Measurements from ENCODE around the gene NXPH1. TPM values are rescaled to one million over a fixed set of nuclear protein-coding genes. Genes with fewer than 3 reads are reported as not detected.

The NXPH1 gene
- polyA plus RNA-seq, 1 experiment, result not detected

DNA sequence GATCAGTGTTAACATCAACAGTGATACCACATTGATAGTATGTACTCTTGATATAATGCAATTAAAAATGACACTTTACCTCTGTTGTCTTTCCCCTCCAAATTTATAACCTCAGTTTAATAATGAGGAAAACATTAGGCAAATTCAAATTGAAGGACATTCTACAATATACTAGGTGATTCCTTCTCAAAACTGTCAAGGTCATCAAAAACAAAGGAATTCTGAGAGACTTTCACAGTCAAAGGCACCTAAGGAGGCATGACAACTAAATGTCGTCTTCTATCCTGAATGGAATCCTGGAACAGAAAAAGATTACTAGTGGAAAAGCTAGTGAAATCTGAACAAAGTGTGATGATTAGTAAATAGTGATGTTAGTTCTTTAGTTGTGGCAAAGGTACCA, 22.3 kb upstream of the NXPH1 start:
- ChIA-PET POLR2A (no interaction called here), CTCF (interaction anchor here (0.6 kb wide), 1 partner anchor 24 kb away, joined by 3 read pairs; no protein-coding TSS in a partner anchor)
- Histone ChIP-seq H3K36me3 (ENCODE audit: control insufficient read depth, insufficient read depth, low read length) (no peaks in the 10 kb centered on the region), H3K4me3 (ENCODE audit: low read depth, low read length) (no peak overlapping the region), H3K27me3 (ENCODE audit: control insufficient read depth, insufficient read depth, low read length) (no peaks in the 10 kb centered on the region)
- TF ChIP-seq CTCF (IDR thresholded peaks at IDR 0.05; ENCODE audit: insufficient read depth, low read depth, low read length), result no peak
- DNase-seq (ENCODE audit: low read depth), result no peak

GRCh38 chr7:8413600-8413999, 19.8 kb upstream of the NXPH1 start:
- H3K4me3 ChIP-seq (ENCODE audit: low read depth, low read length), result no peak overlapping the region
- ChIA-PET POLR2A (no interaction called here), CTCF (no interaction called here)
- H3K27me3 ChIP-seq (ENCODE audit: control insufficient read depth, insufficient read depth, low read length), result no peaks in the 10 kb centered on the region
- H3K36me3 ChIP-seq (ENCODE audit: control insufficient read depth, insufficient read depth, low read length), result no peaks in the 10 kb centered on the region
- DNase-seq (ENCODE audit: low read depth), result no peak
- no peak for TF ChIP-seq CTCF (IDR thresholded peaks at IDR 0.05; ENCODE audit: insufficient read depth, low read depth, low read length)

DNA sequence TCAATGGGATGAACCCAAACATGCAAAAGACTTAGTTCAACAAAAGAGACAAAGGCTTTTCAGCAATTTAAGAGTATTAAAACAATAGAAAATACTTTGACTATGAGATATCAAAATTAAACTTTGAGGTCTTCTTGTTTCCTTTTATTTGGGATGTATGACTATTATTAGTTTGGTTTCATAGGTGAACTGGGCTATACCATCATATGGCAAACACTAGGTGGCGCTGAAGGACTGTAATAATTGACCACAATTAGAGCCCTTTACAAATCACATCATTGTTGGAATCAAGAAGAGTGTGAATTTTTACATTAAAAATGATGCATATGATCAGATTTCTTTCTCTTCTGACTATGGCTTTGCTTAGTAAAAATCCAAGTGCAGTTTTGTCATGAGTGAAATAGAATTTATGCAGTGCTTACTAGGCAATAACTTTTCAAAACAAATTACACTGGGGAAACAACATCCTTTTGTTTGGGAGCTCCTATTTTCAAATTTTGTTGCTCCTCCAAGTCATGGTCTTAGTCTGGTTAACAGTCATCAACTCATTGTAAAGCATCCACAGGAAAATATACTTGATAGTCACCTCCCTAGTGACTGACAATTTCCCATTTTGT, 14.7 kb upstream of the NXPH1 start:
- peak; percentile 4 for DNase-seq (ENCODE audit: low read depth)
- ChIA-PET CTCF (interaction anchor here (1.0 kb wide), 1 partner anchor 13 kb away, joined by 3 read pairs; no protein-coding TSS in a partner anchor), POLR2A (no interaction called here)
- Histone ChIP-seq H3K27me3 (ENCODE audit: control insufficient read depth, insufficient read depth, low read length) (no peaks in the 10 kb centered on the region), H3K4me3 (ENCODE audit: low read depth, low read length) (no peak overlapping the region), H3K36me3 (ENCODE audit: control insufficient read depth, insufficient read depth, low read length) (no peaks in the 10 kb centered on the region)
- TF ChIP-seq CTCF (IDR thresholded peaks at IDR 0.05; ENCODE audit: insufficient read depth, low read depth, low read length), result peak; percentile 61

GRCh38 chr7:8422177-8422576, 11.2 kb upstream of the NXPH1 start:
- Histone ChIP-seq H3K4me3 (ENCODE audit: low read depth, low read length) (no peak overlapping the region), H3K36me3 (ENCODE audit: control insufficient read depth, insufficient read depth, low read length) (no peaks in the 10 kb centered on the region), H3K27me3 (ENCODE audit: control insufficient read depth, insufficient read depth, low read length) (no peaks in the 10 kb centered on the region)
- ChIA-PET POLR2A (no interaction called here), CTCF (no interaction called here)
- no peak for TF ChIP-seq CTCF (IDR thresholded peaks at IDR 0.05; ENCODE audit: insufficient read depth, low read depth, low read length)
- no peak for DNase-seq (ENCODE audit: low read depth)

DNA sequence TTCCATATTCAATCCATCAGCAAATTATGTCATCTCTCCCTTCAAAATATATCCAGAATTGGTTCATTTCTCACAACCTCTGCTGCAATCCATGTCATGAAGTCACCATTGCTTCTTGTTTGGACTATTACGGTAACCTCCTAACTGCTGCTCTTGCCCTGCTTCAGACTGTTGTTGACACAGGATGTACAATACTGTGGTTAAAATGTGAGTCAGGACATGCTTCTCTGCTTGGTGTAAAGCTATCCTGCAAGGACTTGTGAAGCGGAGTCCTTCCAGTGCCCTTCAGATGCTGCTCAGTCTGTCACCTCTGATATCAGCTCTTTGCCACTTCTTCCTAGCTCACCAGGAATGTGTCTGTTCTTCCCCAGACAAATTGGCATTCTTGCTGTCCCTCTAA, 10.4 kb upstream of the NXPH1 start:
- H3K27me3 ChIP-seq (ENCODE audit: control insufficient read depth, insufficient read depth, low read length), result no peaks in the 10 kb centered on the region
- CTCF ChIA-PET, result no interaction called here
- no peaks in the 10 kb centered on the region for H3K36me3 ChIP-seq (ENCODE audit: control insufficient read depth, insufficient read depth, low read length)
- TF ChIP-seq CTCF (IDR thresholded peaks at IDR 0.05; ENCODE audit: insufficient read depth, low read depth, low read length), result no peak
- H3K4me3 ChIP-seq (ENCODE audit: low read depth, low read length), result no peak overlapping the region
- DNase-seq (ENCODE audit: low read depth), result no peak
- POLR2A ChIA-PET, result no interaction called here
